OCI-LY7 (cell line): Measurements from ENCODE around the gene SLC29A2. TPM values are rescaled to one million over a fixed set of nuclear protein-coding genes. Genes with fewer than 3 reads are reported as not detected.
A peak's percentile ranks its signal among the peaks of the same experiment; 100 is the strongest.

Source experiments
- BruUV-seq: library from RNA; stranded (reverse); fragments of 400-500 nt; replicated peaks from 2 replicates; lab custom pipeline; 2021; lab: Mats Ljungman, UMichigan
- CTCF ChIA-PET: fragments of 300-600 bp; sonication (Branson Sonifier 250); formaldehyde crosslinking; loops from one replicate; lab custom pipeline; 2022; ENCODE audit warnings: antibody characterized with exemption; ENCODE audit not compliant: unreplicated experiment; lab: Charles Lee
- POLR2A ChIA-PET: fragments of 300-600 bp; sonication (Branson Sonifier 250); formaldehyde crosslinking; loops from one replicate; lab custom pipeline; 2022; ENCODE audit warnings: antibody characterized with exemption; lab: Charles Lee
- DNase-seq: peaks from one replicate; pipeline ENCODE4 v3.0.0-alpha.2; 2015; ENCODE audit warnings: low spot score
- H2AFZ ChIP-seq: fragments of 200-600 bp; sonication (generic), shearing (Covaris generic); 2 replicates; pipeline ENCODE4 v1.6.1; 2014; ENCODE audit warnings: mild to moderate bottlenecking, antibody characterized with exemption, low read length, moderate library complexity
- H3K27ac ChIP-seq: fragments of 200-600 bp; sonication (generic); 2 replicates; pipeline ENCODE4 v1.5.1; 2014; ENCODE audit warnings: mixed run types, low read depth, mild to moderate bottlenecking, moderate library complexity, low read length, inconsistent platforms; ENCODE audit not compliant: poor library complexity, severe bottlenecking
- H3K36me3 ChIP-seq: fragments of 200-600 bp; sonication (generic); 2 replicates; pipeline ENCODE4 v1.6.1; 2014; ENCODE audit warnings: mild to moderate bottlenecking, antibody characterized with exemption, low read length, moderate library complexity, mixed read lengths; ENCODE audit not compliant: insufficient read depth
- H3K4me1 ChIP-seq: fragments of 200-600 bp; sonication (generic); 2 replicates; pipeline ENCODE4 v1.5.1; 2014; ENCODE audit warnings: mild to moderate bottlenecking, low read length; ENCODE audit not compliant: insufficient read depth, poor library complexity, severe bottlenecking
- H3K4me2 ChIP-seq: fragments of 200-600 bp; sonication (generic); 2 replicates; pipeline ENCODE4 v1.6.1; 2014; ENCODE audit warnings: mild to moderate bottlenecking, low read length
- H3K4me3 ChIP-seq: fragments of 200-600 bp; sonication (generic); 2 replicates; pipeline ENCODE4 v1.5.1; 2014; ENCODE audit warnings: mild to moderate bottlenecking, low read depth, low read length; ENCODE audit not compliant: poor library complexity, severe bottlenecking
- H3K79me2 ChIP-seq: fragments of 200-600 bp; sonication (generic); 2 replicates; pipeline ENCODE4 v1.6.1; 2016; ENCODE audit warnings: low read depth, mild to moderate bottlenecking, low read length, moderate library complexity, mixed read lengths; ENCODE audit not compliant: insufficient read depth
- H3K9me2 ChIP-seq: fragments of 200-600 bp; sonication (generic); 2 replicates; pipeline ENCODE4 v1.6.1; 2016; ENCODE audit warnings: mild to moderate bottlenecking, low read length, mixed read lengths; ENCODE audit not compliant: insufficient read depth
- H3K9me3 ChIP-seq: fragments of 200-600 bp; sonication (generic); 2 replicates; pipeline ENCODE4 v1.6.1; 2014; ENCODE audit warnings: mild to moderate bottlenecking, mixed run types, low read length, mixed read lengths
- H4K20me1 ChIP-seq: fragments of 200-600 bp; sonication (generic); 2 replicates; pipeline ENCODE4 v1.6.1; 2014; ENCODE audit warnings: mild to moderate bottlenecking, antibody characterized with exemption, low read length, moderate library complexity, mixed read lengths; ENCODE audit not compliant: insufficient read depth
- EZH2phosphoT487 ChIP-seq: fragments of 200-600 bp; sonication (generic); IDR thresholded peaks from 2 replicates; pipeline ENCODE4 v1.6.1; 2018; ENCODE audit warnings: low read depth, borderline replicate concordance, mild to moderate bottlenecking, mixed run types, antibody characterized with exemption, low read length, moderate library complexity, mixed read lengths
- intact Hi-C: fragments of 100-400 bp; cut with micrococcal nuclease; formaldehyde crosslinking; loops from one replicate; pipeline ENCODE4 v1.10.0; 2022; ENCODE audit not compliant: unreplicated experiment
- total RNA-seq, 2 experiments: library from RNA; depleted of rRNA in 1 of 2; stranded (reverse); fragments of >200 nt in 1 of 2; shearing (Covaris generic) in 1 of 2; gene quantifications; 2 replicates each; pipeline ENCODE4 v1.2.3, GENCODE V29; 2014 to 2022
- TF ChIP-seq, protein P1 (sequence below): fragments of 200-600 bp; sonication (generic); conservative IDR thresholded peaks from 2 replicates; pipeline ENCODE4 v1.5.1; 2014; ENCODE audit warnings: mild to moderate bottlenecking, antibody characterized with exemption, low read length, moderate library complexity, mixed read lengths

The SLC29A2 gene
- total RNA-seq, 2 experiments from 2014 or later = 33.6 to 56.4 TPM

- ChIA-PET POLR2A (no interaction called here), CTCF (interaction anchor here (0.6 kb wide), 1 partner anchor 70 kb away, joined by 3 read pairs; no protein-coding TSS in a partner anchor)
- Histone ChIP-seq H2AFZ (no peak overlapping the region), H3K9me3 (no peaks in the 10 kb centered on the region), H3K9me2 (no peaks in the 10 kb centered on the region), H3K36me3 (no peaks in the 10 kb centered on the region), H3K79me2 (no peaks in the 10 kb centered on the region), H3K4me1 (peaks cover 4% of the 10 kb centered on the region), H4K20me1 (no peaks in the 10 kb centered on the region), H3K4me2 (peak overlapping the region; percentile 66), H3K4me3 (no peak overlapping the region), H3K27ac (no peak overlapping the region)
- no TSS peak for BruUV-seq
- TF ChIP-seq, protein P1, sequence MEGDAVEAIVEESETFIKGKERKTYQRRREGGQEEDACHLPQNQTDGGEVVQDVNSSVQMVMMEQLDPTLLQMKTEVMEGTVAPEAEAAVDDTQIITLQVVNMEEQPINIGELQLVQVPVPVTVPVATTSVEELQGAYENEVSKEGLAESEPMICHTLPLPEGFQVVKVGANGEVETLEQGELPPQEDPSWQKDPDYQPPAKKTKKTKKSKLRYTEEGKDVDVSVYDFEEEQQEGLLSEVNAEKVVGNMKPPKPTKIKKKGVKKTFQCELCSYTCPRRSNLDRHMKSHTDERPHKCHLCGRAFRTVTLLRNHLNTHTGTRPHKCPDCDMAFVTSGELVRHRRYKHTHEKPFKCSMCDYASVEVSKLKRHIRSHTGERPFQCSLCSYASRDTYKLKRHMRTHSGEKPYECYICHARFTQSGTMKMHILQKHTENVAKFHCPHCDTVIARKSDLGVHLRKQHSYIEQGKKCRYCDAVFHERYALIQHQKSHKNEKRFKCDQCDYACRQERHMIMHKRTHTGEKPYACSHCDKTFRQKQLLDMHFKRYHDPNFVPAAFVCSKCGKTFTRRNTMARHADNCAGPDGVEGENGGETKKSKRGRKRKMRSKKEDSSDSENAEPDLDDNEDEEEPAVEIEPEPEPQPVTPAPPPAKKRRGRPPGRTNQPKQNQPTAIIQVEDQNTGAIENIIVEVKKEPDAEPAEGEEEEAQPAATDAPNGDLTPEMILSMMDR = peak; percentile 100
- TF ChIP-seq EZH2phosphoT487 = no peak
- intact Hi-C loops = loop anchor here (1.0 to 5.0 kb wide), 5 partner anchors 22 to 270 kb away; no protein-coding TSS in a partner anchor
- peak; percentile 85 for DNase-seq
Observed at GRCh38 chr11:66408488-66409214, 37.1 kb upstream of the SLC29A2 start.

- POLR2A ChIA-PET = interaction anchor here (1.0 kb wide), 1 partner anchor 14 kb away, joined by 3 read pairs; no protein-coding TSS in a partner anchor
- no peaks in the 10 kb centered on the region for H4K20me1 ChIP-seq
- peaks cover 4% of the 10 kb centered on the region for H3K4me1 ChIP-seq
- H3K27ac ChIP-seq = no peak overlapping the region
- H3K4me2 ChIP-seq = no peak overlapping the region
- no TSS peak for BruUV-seq
- no peak overlapping the region for H3K4me3 ChIP-seq
- H3K9me2 ChIP-seq = no peaks in the 10 kb centered on the region
- no peak for DNase-seq
- no peaks in the 10 kb centered on the region for H3K79me2 ChIP-seq
- intact Hi-C loops = loop anchor here (1.0 to 5.0 kb wide), 5 partner anchors 21 to 271 kb away; no protein-coding TSS in a partner anchor
- no peak overlapping the region for H2AFZ ChIP-seq
- TF ChIP-seq, protein P1 = no peak
- TF ChIP-seq EZH2phosphoT487 = no peak
- CTCF ChIA-PET = interaction anchor here (0.5 to 0.6 kb wide), 2 partner anchors 27 to 59 kb away, joined by 3 read pairs; no protein-coding TSS in a partner anchor
- no peaks in the 10 kb centered on the region for H3K9me3 ChIP-seq
- H3K36me3 ChIP-seq = no peaks in the 10 kb centered on the region
Observed at GRCh38 chr11:66407651-66408050, 36.1 kb upstream of the SLC29A2 start.

- no peak for DNase-seq
- H3K79me2 ChIP-seq = no peaks in the 10 kb centered on the region
- BruUV-seq = no TSS peak
- no peaks in the 10 kb centered on the region for H3K9me3 ChIP-seq
- ChIA-PET POLR2A (no interaction called here), CTCF (no interaction called here)
- no peak overlapping the region for H3K4me2 ChIP-seq
- no peaks in the 10 kb centered on the region for H4K20me1 ChIP-seq
- H3K4me1 ChIP-seq = peaks cover 17% of the 10 kb centered on the region
- intact Hi-C loops = no loop called here
- no peaks in the 10 kb centered on the region for H3K36me3 ChIP-seq
- no peak for TF ChIP-seq EZH2phosphoT487
- TF ChIP-seq, protein P1 = no peak
- no peak overlapping the region for H3K27ac ChIP-seq
- no peak overlapping the region for H3K4me3 ChIP-seq
- H2AFZ ChIP-seq = no peak overlapping the region
- no peaks in the 10 kb centered on the region for H3K9me2 ChIP-seq
Observed at GRCh38 chr11:66393954-66394353, 22.4 kb upstream of the SLC29A2 start.
